ENCODE results near the gene THEMIS. TPM values are rescaled to one million over a fixed set of nuclear protein-coding genes. Genes with fewer than 3 reads are reported as not detected.

THEMIS gene
- total and polyA plus RNA-seq, 9 donors, result 0.06 to 0.07 TPM; not detected in 7

DNA sequence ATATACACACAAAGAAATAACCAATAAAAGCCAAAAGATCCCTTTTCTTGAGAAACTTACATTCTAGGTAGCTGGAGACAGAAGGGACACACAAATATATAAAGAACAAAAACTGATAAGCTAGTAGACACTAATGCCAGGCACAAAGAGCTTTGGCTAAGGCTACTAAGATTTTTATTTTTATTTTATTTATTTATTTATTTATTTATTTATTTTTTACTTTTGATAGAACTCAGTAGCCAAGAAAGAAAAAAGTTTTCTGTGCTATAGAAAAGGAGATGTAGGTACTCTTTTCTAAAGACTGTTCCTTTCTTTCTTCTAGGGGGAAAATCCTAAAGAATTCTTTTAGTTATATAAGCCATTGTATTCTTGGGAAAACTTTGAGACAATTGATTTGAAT, 34.1 kb downstream of the THEMIS start:
- DNase-seq, result no peak
- Histone ChIP-seq H3K4me3 (ENCODE audit: low read length) (no peak overlapping the region), H3K36me3 (ENCODE audit: control insufficient read depth, insufficient read depth, low read length) (no peaks in the 10 kb centered on the region), H3K27ac (ENCODE audit: low read length) (no peak overlapping the region), H3K27me3 (ENCODE audit: control insufficient read depth, insufficient read depth, low read length) (no peaks in the 10 kb centered on the region), H3K4me1 (ENCODE audit: control insufficient read depth, insufficient read depth, low read length) (no peaks in the 10 kb centered on the region), H3K9me3 (replicated peaks; ENCODE audit: control insufficient read depth, low read depth, low read length) (no peaks in the 10 kb centered on the region)

GRCh38 chr6:127865108-127865507, 35.8 kb downstream of the THEMIS start:
- Histone ChIP-seq H3K36me3 (ENCODE audit: control insufficient read depth, insufficient read depth, low read length) (no peaks in the 10 kb centered on the region), H3K9me3 (replicated peaks; ENCODE audit: control insufficient read depth, low read depth, low read length) (no peaks in the 10 kb centered on the region), H3K27me3 (ENCODE audit: control insufficient read depth, insufficient read depth, low read length) (no peaks in the 10 kb centered on the region), H3K4me3 (ENCODE audit: low read length) (no peak overlapping the region), H3K27ac (ENCODE audit: low read length) (no peak overlapping the region), H3K4me1 (ENCODE audit: control insufficient read depth, insufficient read depth, low read length) (no peaks in the 10 kb centered on the region)
- DNase-seq, result no peak

DNA sequence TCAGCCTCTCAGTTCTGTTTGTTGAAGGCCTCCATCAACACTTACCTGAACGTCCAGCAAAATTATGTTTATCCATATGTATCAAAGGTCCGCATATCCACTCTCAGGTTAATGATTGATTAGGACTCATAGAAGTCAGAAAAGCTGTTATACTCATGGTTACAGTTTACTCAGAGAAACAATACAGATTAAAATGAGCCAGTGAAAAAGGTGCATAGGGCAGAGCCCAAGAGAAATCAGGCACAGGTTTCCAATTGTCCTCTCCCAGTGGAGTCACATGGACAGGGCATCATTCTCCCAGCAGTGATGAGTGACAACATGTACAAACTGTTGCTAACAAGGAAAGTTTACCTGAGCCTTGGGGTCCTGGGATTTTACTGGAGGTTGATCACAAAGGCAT, 36.2 kb downstream of the THEMIS start:
- WGBS (ENCODE audit: insufficient coverage), result no CpG with 5 or more reads among the region's 2 CpGs
- DNase-seq, result no peak
- H3K9me3 ChIP-seq (replicated peaks; ENCODE audit: control insufficient read depth, low read depth, low read length), result no peaks in the 10 kb centered on the region
- no peaks in the 10 kb centered on the region for H3K4me1 ChIP-seq (ENCODE audit: control insufficient read depth, insufficient read depth, low read length)
- H3K27ac ChIP-seq (ENCODE audit: low read length), result no peak overlapping the region
- H3K4me3 ChIP-seq (ENCODE audit: low read length), result no peak overlapping the region
- no peaks in the 10 kb centered on the region for H3K36me3 ChIP-seq (ENCODE audit: control insufficient read depth, insufficient read depth, low read length)
- no peaks in the 10 kb centered on the region for H3K27me3 ChIP-seq (ENCODE audit: control insufficient read depth, insufficient read depth, low read length)

DNA sequence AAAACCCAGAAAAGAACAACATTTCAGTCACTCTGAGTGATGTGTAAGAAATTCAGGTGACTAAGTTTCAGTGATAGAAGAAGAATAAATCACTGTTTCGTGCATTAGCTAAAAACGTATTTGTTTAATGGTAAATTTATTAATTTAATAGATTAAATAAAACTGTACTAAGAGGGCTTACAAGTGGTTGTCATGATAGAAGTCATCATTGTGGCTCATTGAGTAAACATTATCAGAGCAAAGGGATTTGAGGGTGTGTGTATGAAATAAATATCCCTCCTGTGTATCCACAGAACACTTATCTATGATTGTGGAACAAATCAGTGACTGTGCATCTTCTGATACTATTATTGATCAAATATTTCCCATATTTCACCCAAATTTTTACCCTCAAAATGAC, 40.1 kb downstream of the THEMIS start:
- no peak overlapping the region for H3K4me3 ChIP-seq (ENCODE audit: low read length)
- no peaks in the 10 kb centered on the region for H3K4me1 ChIP-seq (ENCODE audit: control insufficient read depth, insufficient read depth, low read length)
- no peak overlapping the region for H3K27ac ChIP-seq (ENCODE audit: low read length)
- H3K9me3 ChIP-seq (replicated peaks; ENCODE audit: control insufficient read depth, low read depth, low read length), result no peaks in the 10 kb centered on the region
- no CpG with 5 or more reads among the region's 2 CpGs for WGBS (ENCODE audit: insufficient coverage)
- no peak for DNase-seq
- no peaks in the 10 kb centered on the region for H3K27me3 ChIP-seq (ENCODE audit: control insufficient read depth, insufficient read depth, low read length)
- H3K36me3 ChIP-seq (ENCODE audit: control insufficient read depth, insufficient read depth, low read length), result no peaks in the 10 kb centered on the region

GRCh38 chr6:127859956-127860355, 40.9 kb downstream of the THEMIS start:
- no CpG with 5 or more reads among the region's 2 CpGs for WGBS (ENCODE audit: insufficient coverage)
- H3K27me3 ChIP-seq (ENCODE audit: control insufficient read depth, insufficient read depth, low read length), result no peaks in the 10 kb centered on the region
- H3K27ac ChIP-seq (ENCODE audit: low read length), result no peak overlapping the region
- H3K9me3 ChIP-seq (replicated peaks; ENCODE audit: control insufficient read depth, low read depth, low read length), result no peaks in the 10 kb centered on the region
- H3K4me3 ChIP-seq (ENCODE audit: low read length), result no peak overlapping the region
- DNase-seq, result no peak
- no peaks in the 10 kb centered on the region for H3K4me1 ChIP-seq (ENCODE audit: control insufficient read depth, insufficient read depth, low read length)
- H3K36me3 ChIP-seq (ENCODE audit: control insufficient read depth, insufficient read depth, low read length), result no peaks in the 10 kb centered on the region

- H3K27ac ChIP-seq (ENCODE audit: low read length), result no peak overlapping the region
- H3K4me1 ChIP-seq (ENCODE audit: control insufficient read depth, insufficient read depth, low read length), result no peaks in the 10 kb centered on the region
- no peaks in the 10 kb centered on the region for H3K27me3 ChIP-seq (ENCODE audit: control insufficient read depth, insufficient read depth, low read length)
- WGBS (ENCODE audit: insufficient coverage), result 60% methylated on average over 3 of the region's 4 CpGs
- DNase-seq, result no peak
- H3K36me3 ChIP-seq (ENCODE audit: control insufficient read depth, insufficient read depth, low read length), result no peaks in the 10 kb centered on the region
- no peaks in the 10 kb centered on the region for H3K9me3 ChIP-seq (replicated peaks; ENCODE audit: control insufficient read depth, low read depth, low read length)
- H3K4me3 ChIP-seq (ENCODE audit: low read length), result no peak overlapping the region
Observed at GRCh38 chr6:127858727-127859391, 42.0 kb downstream of the THEMIS start.

- H3K27ac ChIP-seq (ENCODE audit: low read length), result no peak overlapping the region
- DNase-seq, result no peak
- no peak overlapping the region for H3K4me3 ChIP-seq (ENCODE audit: low read length)
- WGBS (ENCODE audit: insufficient coverage), result no CpG with 5 or more reads among the region's 1 CpG
- H3K36me3 ChIP-seq (ENCODE audit: control insufficient read depth, insufficient read depth, low read length), result no peaks in the 10 kb centered on the region
- H3K9me3 ChIP-seq (replicated peaks; ENCODE audit: control insufficient read depth, low read depth, low read length), result no peaks in the 10 kb centered on the region
- no peaks in the 10 kb centered on the region for H3K27me3 ChIP-seq (ENCODE audit: control insufficient read depth, insufficient read depth, low read length)
- H3K4me1 ChIP-seq (ENCODE audit: control insufficient read depth, insufficient read depth, low read length), result no peaks in the 10 kb centered on the region
Observed at GRCh38 chr6:127857051-127857637, 43.7 kb downstream of the THEMIS start.

DNA sequence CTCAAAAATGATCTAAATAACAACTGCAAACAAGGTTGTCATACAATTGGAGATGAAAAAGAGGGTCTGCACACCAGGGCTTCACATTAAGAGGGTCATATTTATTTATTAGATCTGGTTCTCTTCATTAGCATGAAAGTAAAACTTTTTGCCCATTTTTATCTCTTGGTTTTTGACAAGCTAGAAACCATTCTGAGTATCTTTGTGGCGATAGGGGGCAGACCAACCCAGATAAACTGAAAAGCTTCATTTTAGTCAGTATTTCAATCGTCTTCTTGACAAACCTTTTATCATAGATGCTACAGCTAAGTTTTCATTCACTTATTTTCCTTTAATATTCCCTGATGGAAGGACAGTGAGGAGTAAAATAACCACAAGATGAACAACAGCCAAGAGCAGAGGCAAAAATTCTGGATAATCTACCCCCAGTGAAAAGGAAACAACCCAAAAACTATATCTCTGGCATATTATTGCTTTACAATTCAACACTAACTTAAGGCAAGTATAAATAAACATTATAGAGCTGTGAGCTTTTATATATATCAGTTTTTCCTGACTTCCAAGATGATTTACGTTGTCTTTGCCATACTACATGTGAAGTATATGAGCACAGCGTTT, 45.2 kb downstream of the THEMIS start:
- Histone ChIP-seq H3K36me3 (ENCODE audit: control insufficient read depth, insufficient read depth, low read length) (no peaks in the 10 kb centered on the region), H3K4me3 (ENCODE audit: low read length) (no peak overlapping the region), H3K27ac (ENCODE audit: low read length) (no peak overlapping the region), H3K27me3 (ENCODE audit: control insufficient read depth, insufficient read depth, low read length) (no peaks in the 10 kb centered on the region), H3K4me1 (ENCODE audit: control insufficient read depth, insufficient read depth, low read length) (no peaks in the 10 kb centered on the region), H3K9me3 (replicated peaks; ENCODE audit: control insufficient read depth, low read depth, low read length) (no peaks in the 10 kb centered on the region)
- peak; percentile 40 for DNase-seq
- no CpG with 5 or more reads among the region's 4 CpGs for WGBS (ENCODE audit: insufficient coverage)

GRCh38 chr6:127854009-127854408, 46.8 kb downstream of the THEMIS start:
- Histone ChIP-seq H3K4me3 (ENCODE audit: low read length) (no peak overlapping the region), H3K36me3 (ENCODE audit: control insufficient read depth, insufficient read depth, low read length) (no peaks in the 10 kb centered on the region), H3K4me1 (ENCODE audit: control insufficient read depth, insufficient read depth, low read length) (no peaks in the 10 kb centered on the region), H3K27ac (ENCODE audit: low read length) (no peak overlapping the region), H3K9me3 (replicated peaks; ENCODE audit: control insufficient read depth, low read depth, low read length) (no peaks in the 10 kb centered on the region), H3K27me3 (ENCODE audit: control insufficient read depth, insufficient read depth, low read length) (no peaks in the 10 kb centered on the region)
- no CpG with 5 or more reads among the region's 1 CpG for WGBS (ENCODE audit: insufficient coverage)
- no peak for DNase-seq

GRCh38 chr6:127851197-127851596, 49.7 kb downstream of the THEMIS start:
- H3K9me3 ChIP-seq (replicated peaks; ENCODE audit: control insufficient read depth, low read depth, low read length), result no peaks in the 10 kb centered on the region
- WGBS (ENCODE audit: insufficient coverage), result no CpG with 5 or more reads among the region's 1 CpG
- H3K27ac ChIP-seq (ENCODE audit: low read length), result no peak overlapping the region
- DNase-seq, result no peak
- H3K4me1 ChIP-seq (ENCODE audit: control insufficient read depth, insufficient read depth, low read length), result no peaks in the 10 kb centered on the region
- H3K27me3 ChIP-seq (ENCODE audit: control insufficient read depth, insufficient read depth, low read length), result no peaks in the 10 kb centered on the region
- H3K4me3 ChIP-seq (ENCODE audit: low read length), result no peak overlapping the region
- no peaks in the 10 kb centered on the region for H3K36me3 ChIP-seq (ENCODE audit: control insufficient read depth, insufficient read depth, low read length)
